Caco-2 (cell line): Measurements from ENCODE around the gene ARHGEF7. TPM values are rescaled to one million over a fixed set of nuclear protein-coding genes. Genes with fewer than 3 reads are reported as not detected.

ENCODE experiments used
- BruUV-seq: library from RNA; stranded (reverse); fragments of 400-500 nt; replicated peaks from 2 replicates; lab custom pipeline; 2021; lab: Mats Ljungman, UMichigan
- CTCF ChIA-PET: fragments of 300-600 bp; sonication (Branson Sonifier 250); formaldehyde crosslinking; loops from one replicate; lab custom pipeline; 2022; ENCODE audit warnings: antibody characterized with exemption; lab: Charles Lee
- POLR2A ChIA-PET: fragments of 300-600 bp; sonication (Branson Sonifier 250); formaldehyde crosslinking; loops from one replicate; lab custom pipeline; 2022; ENCODE audit warnings: antibody characterized with exemption; lab: Charles Lee
- DNase-seq, 2 experiments: peaks; one replicate each; pipeline versions ENCODE4 v3.0.0 to v3.0.0-alpha.2; 2020 to 2022
- H3K27me3 ChIP-seq: replicated peaks from 2 replicates; pipeline ENCODE4 v1.6.0; 2011; ENCODE audit warnings: low read length; ENCODE audit not compliant: control insufficient read depth, insufficient read depth
- H3K36me3 ChIP-seq: 2 replicates; pipeline ENCODE4 v1.5.1; 2011; ENCODE audit warnings: low read length; ENCODE audit not compliant: control insufficient read depth, insufficient read depth
- H3K4me1 ChIP-seq: fragments of 250-450 bp; sonication (Bioruptor Pico); 2 replicates; pipeline ENCODE4 v1.5.1; 2020; ENCODE audit warnings: mild to moderate bottlenecking
- H3K4me3 ChIP-seq: 2 replicates; pipeline ENCODE4 v1.5.1; 2011; ENCODE audit warnings: low read depth, mild to moderate bottlenecking, control low read depth, low read length
- H3K9me3 ChIP-seq: fragments of 250-450 bp; sonication (Bioruptor Pico); 2 replicates; pipeline ENCODE4 v1.5.1; 2020; ENCODE audit warnings: mild to moderate bottlenecking, moderate library complexity
- H3K27ac Mint-ChIP-seq: one replicate; pipeline ENCODE4 v1.8.0; 2022; ENCODE audit warnings: mixed read lengths; ENCODE audit not compliant: unreplicated experiment
- H3K27me3 Mint-ChIP-seq: one replicate; pipeline ENCODE4 v1.8.0; 2022; ENCODE audit warnings: mixed read lengths; ENCODE audit not compliant: insufficient read depth, unreplicated experiment
- H3K36me3 Mint-ChIP-seq: one replicate; pipeline ENCODE4 v1.8.0; 2022; ENCODE audit warnings: mild to moderate bottlenecking, mixed read lengths; ENCODE audit not compliant: insufficient read depth, unreplicated experiment
- H3K4me1 Mint-ChIP-seq: one replicate; pipeline ENCODE4 v1.8.0; 2022; ENCODE audit warnings: low read depth, mixed read lengths; ENCODE audit not compliant: unreplicated experiment
- H3K4me3 Mint-ChIP-seq: one replicate; pipeline ENCODE4 v1.8.0; 2022; ENCODE audit warnings: mild to moderate bottlenecking, moderate library complexity, mixed read lengths; ENCODE audit not compliant: unreplicated experiment
- H3K9me3 Mint-ChIP-seq: one replicate; pipeline ENCODE4 v1.8.0; 2022; ENCODE audit warnings: mixed read lengths; ENCODE audit not compliant: unreplicated experiment
- CTCF ChIP-seq, 2 experiments: fragments of 200-600 bp in 1 of 2; IDR thresholded peaks; 1 replicate in 1 of 2; 2 replicates in 1 of 2; pipeline versions ENCODE4 v1.5.1 to v1.8.0; 2011 to 2022; ENCODE audit warnings: antibody characterized with exemption in 1 of 2, control low read depth in 1 of 2, inconsistent platforms in 1 of 2, low read depth in 1 of 2, low read length in 1 of 2, mild to moderate bottlenecking in 1 of 2, moderate library complexity in 1 of 2; ENCODE audit not compliant: insufficient read depth in 1 of 2, severe bottlenecking in 1 of 2, unreplicated experiment in 1 of 2
- intact Hi-C: fragments of 100-400 bp; cut with micrococcal nuclease; formaldehyde crosslinking; loops from one replicate; pipeline ENCODE4 v1.10.0; 2022; ENCODE audit not compliant: unreplicated experiment
- total RNA-seq: library from RNA; stranded (reverse); gene quantifications from 2 replicates; pipeline ENCODE4 v1.2.3, GENCODE V29; 2022

Gene ARHGEF7
- total RNA-seq, 1 experiment from 2014 or later: 60.5 TPM

GRCh38 chr13:111284565-111284964 lies 169.5 kb downstream of the ARHGEF7 start:
- intact Hi-C loops: no loop called here
- Mint-ChIP-seq H3K27me3 (no peaks in the 10 kb centered on the region), H3K36me3 (peaks cover 67% of the 10 kb centered on the region), H3K4me1 (no peaks in the 10 kb centered on the region), H3K4me3 (no peak overlapping the region), H3K9me3 (no peaks in the 10 kb centered on the region), H3K27ac (peak overlapping the region; percentile 7)
- no peak for TF ChIP-seq CTCF (IDR thresholded peaks at IDR 0.05; ENCODE audit: insufficient read depth in 1 of 2, low read depth in 1 of 2, low read length in 1 of 2, severe bottlenecking in 1 of 2, unreplicated experiment in 1 of 2)
- no peaks in the 10 kb centered on the region for H3K27me3 ChIP-seq
- H3K4me1 ChIP-seq: no peaks in the 10 kb centered on the region
- H3K4me3 ChIP-seq: no peak overlapping the region
- H3K36me3 ChIP-seq: no peaks in the 10 kb centered on the region
- ChIA-PET CTCF (no interaction called here), POLR2A (no interaction called here)
- DNase-seq: no peak
- H3K9me3 ChIP-seq: no peaks in the 10 kb centered on the region
- no TSS peak for BruUV-seq

DNA sequence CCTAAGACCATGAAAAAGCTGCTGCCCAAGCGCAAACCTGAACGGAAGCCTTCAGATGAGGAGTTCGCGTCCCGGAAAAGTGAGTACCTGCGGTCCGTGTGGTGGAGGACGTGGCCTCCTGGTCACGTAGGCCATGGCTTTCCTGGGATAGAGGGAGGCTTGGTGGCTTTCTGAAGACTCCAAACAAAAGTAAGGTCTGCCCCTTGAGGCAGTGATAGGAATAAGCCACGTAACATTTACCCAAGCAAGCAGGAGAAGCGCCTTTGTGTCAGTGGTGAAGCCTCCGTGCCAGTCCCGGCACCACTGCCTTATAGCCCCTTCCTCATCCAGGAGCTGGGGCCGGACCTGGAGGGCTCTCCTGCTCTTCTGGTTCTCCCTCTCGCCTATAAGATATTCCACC lies 171.1 kb downstream of the ARHGEF7 start:
- no peak overlapping the region for H3K4me3 ChIP-seq
- no peaks in the 10 kb centered on the region for H3K9me3 ChIP-seq
- no peaks in the 10 kb centered on the region for H3K4me1 ChIP-seq
- no TSS peak for BruUV-seq
- Mint-ChIP-seq H3K36me3 (peaks cover 61% of the 10 kb centered on the region), H3K27me3 (no peaks in the 10 kb centered on the region), H3K4me1 (no peaks in the 10 kb centered on the region), H3K9me3 (no peaks in the 10 kb centered on the region), H3K27ac (no peak overlapping the region), H3K4me3 (no peak overlapping the region)
- intact Hi-C loops: no loop called here
- H3K36me3 ChIP-seq: peaks cover 2% of the 10 kb centered on the region
- DNase-seq: no peak
- no peaks in the 10 kb centered on the region for H3K27me3 ChIP-seq
- TF ChIP-seq CTCF (IDR thresholded peaks at IDR 0.05; ENCODE audit: insufficient read depth in 1 of 2, low read depth in 1 of 2, low read length in 1 of 2, severe bottlenecking in 1 of 2, unreplicated experiment in 1 of 2): no peak
- ChIA-PET POLR2A (no interaction called here), CTCF (interaction anchor here (0.7 kb wide), 1 partner anchor 1174 kb away, joined by 4 read pairs; no protein-coding TSS in a partner anchor)

DNA sequence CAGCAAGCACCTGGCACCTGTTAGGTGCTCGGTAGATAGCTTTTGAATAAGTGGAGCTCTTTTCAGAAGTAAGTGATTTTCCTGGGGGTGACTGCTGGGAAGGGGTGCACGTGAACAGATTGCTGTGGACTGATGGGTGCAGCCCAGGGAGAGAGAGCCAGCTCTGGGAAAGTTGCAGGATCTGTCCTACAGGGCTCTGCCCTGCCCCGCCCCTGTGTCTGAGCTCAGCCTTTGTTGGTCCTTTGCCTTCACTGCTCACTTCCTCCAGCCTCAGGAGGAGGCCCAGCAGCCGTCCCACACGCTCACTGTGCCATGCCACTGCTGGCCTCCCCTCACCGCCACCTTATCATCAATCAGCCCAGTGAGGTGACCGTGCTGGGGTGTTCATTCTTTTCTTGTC lies 171.6 kb downstream of the ARHGEF7 start:
- Mint-ChIP-seq H3K27ac (no peak overlapping the region), H3K4me1 (no peaks in the 10 kb centered on the region)
- no peak for DNase-seq

More for the DNA sequence above, 171.6 kb downstream of the ARHGEF7 start:
- Mint-ChIP-seq H3K9me3 (no peaks in the 10 kb centered on the region), H3K36me3 (peaks cover 62% of the 10 kb centered on the region), H3K4me3 (no peak overlapping the region), H3K27me3 (no peaks in the 10 kb centered on the region)
- intact Hi-C loops: no loop called here
- Histone ChIP-seq H3K4me3 (no peak overlapping the region), H3K9me3 (no peaks in the 10 kb centered on the region), H3K27me3 (no peaks in the 10 kb centered on the region), H3K36me3 (peaks cover 2% of the 10 kb centered on the region), H3K4me1 (no peaks in the 10 kb centered on the region)
- BruUV-seq: no TSS peak
- CTCF ChIA-PET: interaction anchor here (0.7 kb wide), 1 partner anchor 1174 kb away, joined by 4 read pairs; no protein-coding TSS in a partner anchor
- no peak for TF ChIP-seq CTCF (IDR thresholded peaks at IDR 0.05; ENCODE audit: insufficient read depth in 1 of 2, low read depth in 1 of 2, low read length in 1 of 2, severe bottlenecking in 1 of 2, unreplicated experiment in 1 of 2)
- POLR2A ChIA-PET: no interaction called here
